GM12878 (cell line): ENCODE data around the gene SECISBP2. TPM values are rescaled to one million over a fixed set of nuclear protein-coding genes. Genes with fewer than 3 reads are reported as not detected.

Experiments used
- JUND ChIP-seq: IDR thresholded peaks from 2 replicates; pipeline ENCODE4 v1.6.1; 2012; ENCODE audit warnings: low read depth, mild to moderate bottlenecking, low read length, improper control_type of control experiment, moderate library complexity
- MTA2 ChIP-seq: fragments of 450-650 bp; IDR thresholded peaks from 2 replicates; pipeline ENCODE4 v1.6.1; 2016; ENCODE audit warnings: low read depth, mild to moderate bottlenecking, moderate library complexity
- polyA plus RNA-seq, 11 experiments: library from polyadenylated mRNA; depleted of rRNA in 4 of 11; unstranded in 6 of 11; stranded (reverse) in 5 of 11; fragments of >200 nt; fragmentation: Nextera tagmentation in 4 of 11; fragmentation: Illumina TruSeq in 1 of 11; extraction: Ambion mirVana in 4 of 11; extraction: Trizol in 1 of 11; gene quantifications; 1 replicate in 1 of 11; 2 replicates in 10 of 11; pipeline versions ENCODE4 v1.2.1 to v1.2.3, GENCODE V29; 2011 to 2016; ENCODE audit warnings: inconsistent platforms in 2 of 11, missing spikeins in 2 of 11, low read depth in 1 of 11
- total RNA-seq, 4 experiments: library from RNA; depleted of rRNA in 3 of 4; stranded (reverse); fragments of >200 nt in 3 of 4; fragmentation: Illumina TruSeq in 1 of 4; extraction: Trizol in 1 of 4; gene quantifications; 2 replicates each; pipeline versions ENCODE4 v1.2.1 to v1.2.3, GENCODE V29; 2013 to 2021
- TF ChIP-seq, protein P1 (sequence below): IDR thresholded peaks from 2 replicates; pipeline ENCODE4 v1.6.1; 2012; ENCODE audit warnings: improper control_type of control experiment, low read depth, low read length; ENCODE audit not compliant: insufficient replicate concordance
- TF ChIP-seq, protein P2 (sequence below): fragments of 450-650 bp; formaldehyde crosslinking; IDR thresholded peaks from 2 replicates; pipeline ENCODE4 v1.4.0; 2022; ENCODE audit warnings: mild to moderate bottlenecking, moderate library complexity

SECISBP2 gene
- total and polyA plus RNA-seq, 10 of the 15 experiments (the other 5 are each of a cell fraction or from before 2014, with no cell fraction given): 4.6 to 50.5 (median 31.9) TPM

DNA sequence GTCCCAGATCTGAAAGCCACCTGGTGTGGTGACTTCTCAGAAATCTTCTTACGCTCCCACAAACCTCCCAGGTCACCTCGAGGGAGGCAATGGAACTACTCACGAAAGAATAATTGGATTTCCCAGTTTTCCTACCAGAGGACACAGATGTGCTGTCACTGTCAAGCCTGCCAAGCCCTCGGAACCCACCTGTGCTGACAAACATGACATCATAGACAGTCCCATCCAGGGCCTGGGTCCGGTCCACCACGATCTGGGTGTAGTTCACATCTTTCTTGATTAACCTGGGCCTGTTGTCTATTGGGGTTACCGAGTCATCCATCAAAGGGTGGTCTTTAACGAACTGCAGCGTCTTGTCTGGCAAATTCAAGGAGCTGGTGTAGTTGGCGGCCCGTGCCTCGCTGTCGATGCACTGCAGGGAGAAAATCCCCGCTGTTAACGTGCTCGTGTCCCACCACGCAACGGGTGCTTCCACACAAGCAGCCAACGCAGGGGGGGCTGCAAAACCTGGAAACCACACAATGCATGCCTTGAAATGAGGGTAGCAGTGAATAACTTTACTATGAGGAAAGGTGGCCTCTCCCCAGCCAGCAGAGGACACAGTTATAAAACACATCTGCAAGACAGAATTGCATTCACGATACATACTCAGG, 69.0 kb downstream of the SECISBP2 start (continued):
- TF ChIP-seq, protein P1, sequence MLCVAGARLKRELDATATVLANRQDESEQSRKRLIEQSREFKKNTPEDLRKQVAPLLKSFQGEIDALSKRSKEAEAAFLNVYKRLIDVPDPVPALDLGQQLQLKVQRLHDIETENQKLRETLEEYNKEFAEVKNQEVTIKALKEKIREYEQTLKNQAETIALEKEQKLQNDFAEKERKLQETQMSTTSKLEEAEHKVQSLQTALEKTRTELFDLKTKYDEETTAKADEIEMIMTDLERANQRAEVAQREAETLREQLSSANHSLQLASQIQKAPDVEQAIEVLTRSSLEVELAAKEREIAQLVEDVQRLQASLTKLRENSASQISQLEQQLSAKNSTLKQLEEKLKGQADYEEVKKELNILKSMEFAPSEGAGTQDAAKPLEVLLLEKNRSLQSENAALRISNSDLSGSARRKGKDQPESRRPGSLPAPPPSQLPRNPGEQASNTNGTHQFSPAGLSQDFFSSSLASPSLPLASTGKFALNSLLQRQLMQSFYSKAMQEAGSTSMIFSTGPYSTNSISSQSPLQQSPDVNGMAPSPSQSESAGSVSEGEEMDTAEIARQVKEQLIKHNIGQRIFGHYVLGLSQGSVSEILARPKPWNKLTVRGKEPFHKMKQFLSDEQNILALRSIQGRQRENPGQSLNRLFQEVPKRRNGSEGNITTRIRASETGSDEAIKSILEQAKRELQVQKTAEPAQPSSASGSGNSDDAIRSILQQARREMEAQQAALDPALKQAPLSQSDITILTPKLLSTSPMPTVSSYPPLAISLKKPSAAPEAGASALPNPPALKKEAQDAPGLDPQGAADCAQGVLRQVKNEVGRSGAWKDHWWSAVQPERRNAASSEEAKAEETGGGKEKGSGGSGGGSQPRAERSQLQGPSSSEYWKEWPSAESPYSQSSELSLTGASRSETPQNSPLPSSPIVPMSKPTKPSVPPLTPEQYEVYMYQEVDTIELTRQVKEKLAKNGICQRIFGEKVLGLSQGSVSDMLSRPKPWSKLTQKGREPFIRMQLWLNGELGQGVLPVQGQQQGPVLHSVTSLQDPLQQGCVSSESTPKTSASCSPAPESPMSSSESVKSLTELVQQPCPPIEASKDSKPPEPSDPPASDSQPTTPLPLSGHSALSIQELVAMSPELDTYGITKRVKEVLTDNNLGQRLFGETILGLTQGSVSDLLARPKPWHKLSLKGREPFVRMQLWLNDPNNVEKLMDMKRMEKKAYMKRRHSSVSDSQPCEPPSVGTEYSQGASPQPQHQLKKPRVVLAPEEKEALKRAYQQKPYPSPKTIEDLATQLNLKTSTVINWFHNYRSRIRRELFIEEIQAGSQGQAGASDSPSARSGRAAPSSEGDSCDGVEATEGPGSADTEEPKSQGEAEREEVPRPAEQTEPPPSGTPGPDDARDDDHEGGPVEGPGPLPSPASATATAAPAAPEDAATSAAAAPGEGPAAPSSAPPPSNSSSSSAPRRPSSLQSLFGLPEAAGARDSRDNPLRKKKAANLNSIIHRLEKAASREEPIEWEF: no peak
- TF ChIP-seq, protein P2, sequence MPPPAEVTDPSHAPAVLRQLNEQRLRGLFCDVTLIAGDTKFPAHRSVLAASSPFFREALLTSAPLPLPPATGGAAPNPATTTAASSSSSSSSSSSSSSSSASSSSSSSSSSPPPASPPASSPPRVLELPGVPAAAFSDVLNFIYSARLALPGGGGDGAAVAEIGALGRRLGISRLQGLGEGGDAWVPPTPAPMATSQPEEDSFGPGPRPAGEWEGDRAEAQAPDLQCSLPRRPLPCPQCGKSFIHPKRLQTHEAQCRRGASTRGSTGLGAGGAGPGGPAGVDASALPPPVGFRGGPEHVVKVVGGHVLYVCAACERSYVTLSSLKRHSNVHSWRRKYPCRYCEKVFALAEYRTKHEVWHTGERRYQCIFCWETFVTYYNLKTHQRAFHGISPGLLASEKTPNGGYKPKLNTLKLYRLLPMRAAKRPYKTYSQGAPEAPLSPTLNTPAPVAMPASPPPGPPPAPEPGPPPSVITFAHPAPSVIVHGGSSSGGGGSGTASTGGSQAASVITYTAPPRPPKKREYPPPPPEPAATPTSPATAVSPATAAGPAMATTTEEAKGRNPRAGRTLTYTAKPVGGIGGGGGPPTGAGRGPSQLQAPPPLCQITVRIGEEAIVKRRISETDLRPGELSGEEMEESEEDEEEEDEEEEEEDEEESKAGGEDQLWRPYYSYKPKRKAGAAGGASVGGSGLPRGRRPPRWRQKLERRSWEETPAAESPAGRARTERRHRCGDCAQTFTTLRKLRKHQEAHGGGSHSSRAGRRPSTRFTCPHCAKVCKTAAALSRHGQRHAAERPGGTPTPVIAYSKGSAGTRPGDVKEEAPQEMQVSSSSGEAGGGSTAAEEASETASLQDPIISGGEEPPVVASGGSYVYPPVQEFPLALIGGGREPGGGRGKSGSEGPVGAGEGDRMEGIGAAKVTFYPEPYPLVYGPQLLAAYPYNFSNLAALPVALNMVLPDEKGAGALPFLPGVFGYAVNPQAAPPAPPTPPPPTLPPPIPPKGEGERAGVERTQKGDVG: no peak
- TF ChIP-seq MTA2 (no peak), JUND (no peak)
